NT2/D1 (cell line): ENCODE measurements around the gene PDE9A.

Experiments
- SUZ12 ChIP-seq: IDR thresholded peaks from 2 replicates; pipeline ENCODE4 v1.6.1; 2011; ENCODE audit not compliant: insufficient read length, insufficient read depth; ENCODE audit errors: extremely low read depth
- YY1 ChIP-seq: IDR thresholded peaks from 2 replicates; pipeline ENCODE4 v1.6.1; 2011; ENCODE audit not compliant: insufficient read length, insufficient read depth

DNA sequence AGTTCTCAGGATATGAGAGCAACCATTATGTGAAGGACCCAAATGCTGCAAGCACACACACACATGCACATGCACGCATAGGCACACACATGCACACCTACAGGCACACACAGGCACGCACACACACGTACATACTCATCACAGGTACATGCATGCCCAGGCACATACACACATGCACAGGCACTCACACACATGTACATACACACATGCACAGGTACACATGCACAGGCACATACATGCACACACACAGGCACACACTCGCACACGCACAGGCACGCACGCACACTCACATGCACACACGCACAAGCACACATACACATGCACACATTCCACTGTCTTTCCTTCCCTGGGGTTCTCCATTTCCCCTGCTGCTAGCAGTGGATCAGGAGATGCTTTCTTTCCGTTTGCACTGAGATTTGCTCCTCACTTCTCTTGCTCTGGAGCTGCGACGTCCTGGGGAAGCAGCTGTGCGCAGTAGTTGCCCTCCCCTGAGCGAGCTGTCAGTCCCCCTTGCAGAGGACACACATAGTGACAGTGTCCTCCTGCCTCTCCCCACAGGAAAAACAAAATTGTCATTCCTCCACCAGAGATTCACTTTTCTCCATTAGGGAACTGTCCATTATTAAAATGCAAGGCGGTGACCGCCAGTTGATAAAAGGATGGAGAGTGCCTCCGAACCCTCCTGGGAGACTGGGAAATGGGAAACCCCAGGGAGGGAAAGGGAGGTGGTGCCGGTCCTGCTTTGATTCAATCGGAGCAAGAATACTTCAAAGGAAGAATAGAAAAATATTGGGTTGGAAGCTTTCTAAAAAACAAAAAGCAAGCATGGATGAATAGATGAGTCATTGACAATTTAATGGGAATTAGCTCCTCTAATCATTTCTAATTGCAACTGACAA lies 156.4 kb downstream of the PDE9A start:
- TF ChIP-seq YY1 = no peak
- TF ChIP-seq SUZ12 = no peak
